ENCODE data around the gene SHISA9. TPM values are rescaled to one million over a fixed set of nuclear protein-coding genes. Genes with fewer than 3 reads are reported as not detected.

SHISA9 gene
- polyA plus RNA-seq, 1 of the 3 experiments (the other 2 are of a cell fraction): 0.02 TPM

DNA sequence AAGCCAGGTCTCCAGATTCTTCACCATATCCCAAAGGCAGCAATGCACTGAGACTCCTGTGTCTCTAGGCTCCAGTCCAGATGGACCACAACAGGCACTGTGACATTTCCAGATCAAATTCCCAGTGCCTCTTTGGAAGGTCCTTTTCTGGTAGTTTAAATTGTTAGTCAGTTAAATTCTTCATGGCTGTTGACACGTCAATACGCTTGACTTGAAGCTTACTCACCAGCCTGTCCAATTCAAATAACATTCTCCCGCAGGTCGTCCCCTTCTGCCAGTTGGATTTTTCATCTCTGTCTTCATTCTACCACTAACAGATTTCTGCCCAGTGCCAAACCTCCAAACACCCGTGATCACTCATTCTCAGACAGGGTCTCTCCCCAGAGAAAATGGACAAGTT, 86.7 kb downstream of the SHISA9 start:
- Histone ChIP-seq H3K4me3 (ENCODE audit: low read depth in 2 of 2, low read length in 1 of 2) (no peak overlapping the region), H3K9me2 (no peaks in the 10 kb centered on the region), H2AFZ (ENCODE audit: low read depth) (no peak overlapping the region), H3K9ac (no peak overlapping the region), H3K36me3 (replicated peaks in 1 of 2; ENCODE audit: control insufficient read depth in 1 of 2, insufficient read depth in 2 of 2, low read length in 1 of 2) (no peaks in the 10 kb centered on the region), H3K9me3 (no peaks in the 10 kb centered on the region), H4K20me1 (ENCODE audit: insufficient read depth) (no peaks in the 10 kb centered on the region), H3K27me3 (ENCODE audit: insufficient read depth) (no peaks in the 10 kb centered on the region), H3K27ac (ENCODE audit: low read depth in 2 of 2, low read length in 1 of 2) (no peak overlapping the region), H3K79me2 (ENCODE audit: insufficient read depth) (no peaks in the 10 kb centered on the region), H3K4me1 (ENCODE audit: control insufficient read depth in 1 of 2, insufficient read depth in 2 of 2, low read depth in 1 of 2, low read length in 1 of 2) (no peaks in the 10 kb centered on the region), H3F3A (replicated peaks; ENCODE audit: insufficient read depth) (no peaks in the 10 kb centered on the region), H3K4me2 (no peak overlapping the region)
- no peak for DNase-seq
- TF ChIP-seq SIN3A (IDR thresholded peaks at IDR 0.05; ENCODE audit: borderline replicate concordance, low read depth, low read length) (no peak), RAD21 (IDR thresholded peaks at IDR 0.05; ENCODE audit: low read length) (no peak), FOXJ3 (CRISPR knock-in tag; IDR thresholded peaks at IDR 0.05) (no peak), GATA2 (CRISPR knock-in tag; IDR thresholded peaks at IDR 0.05) (no peak), RCOR1 (IDR thresholded peaks at IDR 0.05; ENCODE audit: low read length) (no peak), MEF2A (IDR thresholded peaks at IDR 0.05; ENCODE audit: borderline replicate concordance, low read depth) (no peak), NRF1 (IDR thresholded peaks at IDR 0.05; ENCODE audit: low read depth, low read length) (no peak), NFIC (IDR thresholded peaks at IDR 0.05; ENCODE audit: borderline replicate concordance) (no peak)
- TF ChIP-seq, protein P1, sequence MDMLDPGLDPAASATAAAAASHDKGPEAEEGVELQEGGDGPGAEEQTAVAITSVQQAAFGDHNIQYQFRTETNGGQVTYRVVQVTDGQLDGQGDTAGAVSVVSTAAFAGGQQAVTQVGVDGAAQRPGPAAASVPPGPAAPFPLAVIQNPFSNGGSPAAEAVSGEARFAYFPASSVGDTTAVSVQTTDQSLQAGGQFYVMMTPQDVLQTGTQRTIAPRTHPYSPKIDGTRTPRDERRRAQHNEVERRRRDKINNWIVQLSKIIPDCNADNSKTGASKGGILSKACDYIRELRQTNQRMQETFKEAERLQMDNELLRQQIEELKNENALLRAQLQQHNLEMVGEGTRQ (IDR thresholded peaks at IDR 0.05; ENCODE audit: borderline replicate concordance, low read depth, low read length): no peak
- POLR2A ChIA-PET: no interaction called here
- CTCF ChIA-PET: no interaction called here
- 12% methylated on average over 5 of the region's 5 CpGs for WGBS (ENCODE audit: low lambda C conversion rate)

- H3K27me3 ChIP-seq (ENCODE audit: insufficient read depth): no peaks in the 10 kb centered on the region
- WGBS (ENCODE audit: low lambda C conversion rate): 32% methylated on average over 5 of the region's 5 CpGs
Observed at GRCh38 chr16:12992066-12992465, 90.7 kb downstream of the SHISA9 start.

More at GRCh38 chr16:12992066-12992465, 90.7 kb downstream of the SHISA9 start:
- TF ChIP-seq FOSL2 (IDR thresholded peaks at IDR 0.05; ENCODE audit: borderline replicate concordance, low read depth): no peak
- no peak for TF ChIP-seq RXRA (IDR thresholded peaks at IDR 0.05; ENCODE audit: borderline replicate concordance, low read depth)
- no peak for TF ChIP-seq ELF1 (IDR thresholded peaks at IDR 0.05)
- TF ChIP-seq ZBTB33 (IDR thresholded peaks at IDR 0.05; ENCODE audit: borderline replicate concordance, low read depth): no peak
- TF ChIP-seq RAD21 (IDR thresholded peaks at IDR 0.05; ENCODE audit: low read length): no peak
- TF ChIP-seq TCF12 (IDR thresholded peaks at IDR 0.05): no peak
- no peak for TF ChIP-seq IRF3 (IDR thresholded peaks at IDR 0.05; ENCODE audit: low read depth, low read length)
- no peak for TF ChIP-seq RFX5 (IDR thresholded peaks at IDR 0.05; ENCODE audit: low read length)
- no peak overlapping the region for H3K4me2 ChIP-seq
- H3K27ac ChIP-seq (ENCODE audit: low read depth in 2 of 2, low read length in 1 of 2): no peak overlapping the region
- H2AFZ ChIP-seq (ENCODE audit: low read depth): no peak overlapping the region
- no peak overlapping the region for H3K9ac ChIP-seq
- H3K79me2 ChIP-seq (ENCODE audit: insufficient read depth): no peaks in the 10 kb centered on the region
- no peaks in the 10 kb centered on the region for H3K9me2 ChIP-seq
- H3K4me3 ChIP-seq (ENCODE audit: low read depth in 2 of 2, low read length in 1 of 2): no peak overlapping the region
- H3K36me3 ChIP-seq (replicated peaks in 1 of 2; ENCODE audit: control insufficient read depth in 1 of 2, insufficient read depth in 2 of 2, low read length in 1 of 2): no peaks in the 10 kb centered on the region
- no peaks in the 10 kb centered on the region for H4K20me1 ChIP-seq (ENCODE audit: insufficient read depth)
- ChIA-PET POLR2A (no interaction called here), CTCF (no interaction called here)
- H3K4me1 ChIP-seq (ENCODE audit: control insufficient read depth in 1 of 2, insufficient read depth in 2 of 2, low read depth in 1 of 2, low read length in 1 of 2): no peaks in the 10 kb centered on the region
- no peaks in the 10 kb centered on the region for H3K9me3 ChIP-seq
- H3F3A ChIP-seq (replicated peaks; ENCODE audit: insufficient read depth): no peaks in the 10 kb centered on the region
- DNase-seq: no peak

Measured in SK-N-SH (cell line).